VCaP (cell line): ENCODE results near the gene DCDC2.
"Not testable (repeated sequence)": the region's sequence is repeated elsewhere in the genome, so short reads cannot be mapped to it uniquely, and the experiment has no call there.

Experiments
- H3K27ac ChIP-seq: fragments of 450-650 bp; 2 replicates; pipeline ENCODE4 v1.5.1; 2017
- TF ChIP-seq, protein P1 (sequence below): fragments of 450-650 bp; conservative IDR thresholded peaks from 2 replicates; pipeline ENCODE4 v1.5.1; 2017; ENCODE audit warnings: mild to moderate bottlenecking, moderate library complexity

DCDC2 gene

DNA sequence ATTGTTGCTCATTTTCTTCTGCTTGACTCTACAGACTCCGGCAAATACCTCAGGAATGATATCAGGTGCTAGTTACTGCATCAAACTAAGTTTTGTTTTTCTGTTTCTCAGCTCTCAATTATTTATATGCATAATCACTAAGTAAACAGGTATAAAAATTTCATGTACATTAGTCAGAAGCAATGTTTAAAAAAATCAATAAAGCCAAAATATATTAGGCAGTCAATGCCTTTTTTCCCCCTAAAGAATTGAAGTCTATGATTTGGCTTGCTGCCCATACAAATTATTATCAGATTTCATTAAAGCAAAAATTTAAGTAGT is 24.3 kb upstream of the DCDC2 start:
- no peak overlapping the region for H3K27ac ChIP-seq

DNA sequence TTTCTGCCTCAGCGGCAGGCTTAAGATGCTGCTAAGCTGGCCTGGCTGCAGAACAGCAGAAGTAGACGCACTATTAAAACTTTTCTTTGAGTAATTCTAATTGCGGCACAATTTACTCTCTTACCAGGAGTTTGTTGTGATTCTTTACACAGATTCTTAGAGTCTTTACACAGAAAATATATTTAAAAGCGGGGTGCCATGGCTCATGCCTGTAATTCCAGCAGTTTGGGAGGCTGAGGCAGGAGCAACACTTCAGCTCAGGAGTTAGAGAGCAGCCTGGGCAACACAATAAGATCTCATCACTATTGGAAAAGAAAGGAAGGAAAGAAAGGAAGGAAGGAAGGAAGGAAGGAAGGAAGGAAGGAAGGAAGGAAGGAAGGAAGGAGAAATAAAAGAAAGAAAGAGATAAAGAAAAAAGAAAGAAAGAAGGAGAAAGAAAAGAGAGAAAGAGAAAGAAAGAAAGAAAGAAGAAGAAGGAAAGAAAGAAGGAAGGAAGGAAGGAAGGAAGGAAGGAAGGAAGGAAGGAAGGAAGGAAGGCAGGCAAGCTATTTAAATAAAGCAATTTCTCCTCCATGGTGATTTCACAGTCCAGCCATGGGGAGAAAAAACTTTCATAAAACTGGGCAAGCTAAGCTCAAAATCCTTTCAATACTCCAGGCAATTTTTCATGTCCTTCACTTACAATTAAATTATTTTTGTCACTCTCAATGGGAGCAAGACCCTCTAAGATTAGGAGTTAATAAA is 23.8 kb upstream of the DCDC2 start:
- no peak overlapping the region for H3K27ac ChIP-seq
- TF ChIP-seq, protein P1, sequence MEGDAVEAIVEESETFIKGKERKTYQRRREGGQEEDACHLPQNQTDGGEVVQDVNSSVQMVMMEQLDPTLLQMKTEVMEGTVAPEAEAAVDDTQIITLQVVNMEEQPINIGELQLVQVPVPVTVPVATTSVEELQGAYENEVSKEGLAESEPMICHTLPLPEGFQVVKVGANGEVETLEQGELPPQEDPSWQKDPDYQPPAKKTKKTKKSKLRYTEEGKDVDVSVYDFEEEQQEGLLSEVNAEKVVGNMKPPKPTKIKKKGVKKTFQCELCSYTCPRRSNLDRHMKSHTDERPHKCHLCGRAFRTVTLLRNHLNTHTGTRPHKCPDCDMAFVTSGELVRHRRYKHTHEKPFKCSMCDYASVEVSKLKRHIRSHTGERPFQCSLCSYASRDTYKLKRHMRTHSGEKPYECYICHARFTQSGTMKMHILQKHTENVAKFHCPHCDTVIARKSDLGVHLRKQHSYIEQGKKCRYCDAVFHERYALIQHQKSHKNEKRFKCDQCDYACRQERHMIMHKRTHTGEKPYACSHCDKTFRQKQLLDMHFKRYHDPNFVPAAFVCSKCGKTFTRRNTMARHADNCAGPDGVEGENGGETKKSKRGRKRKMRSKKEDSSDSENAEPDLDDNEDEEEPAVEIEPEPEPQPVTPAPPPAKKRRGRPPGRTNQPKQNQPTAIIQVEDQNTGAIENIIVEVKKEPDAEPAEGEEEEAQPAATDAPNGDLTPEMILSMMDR, result no peak

More for the DNA sequence above, 24.3 kb upstream of the DCDC2 start:
- TF ChIP-seq, protein P1, result no peak

DNA sequence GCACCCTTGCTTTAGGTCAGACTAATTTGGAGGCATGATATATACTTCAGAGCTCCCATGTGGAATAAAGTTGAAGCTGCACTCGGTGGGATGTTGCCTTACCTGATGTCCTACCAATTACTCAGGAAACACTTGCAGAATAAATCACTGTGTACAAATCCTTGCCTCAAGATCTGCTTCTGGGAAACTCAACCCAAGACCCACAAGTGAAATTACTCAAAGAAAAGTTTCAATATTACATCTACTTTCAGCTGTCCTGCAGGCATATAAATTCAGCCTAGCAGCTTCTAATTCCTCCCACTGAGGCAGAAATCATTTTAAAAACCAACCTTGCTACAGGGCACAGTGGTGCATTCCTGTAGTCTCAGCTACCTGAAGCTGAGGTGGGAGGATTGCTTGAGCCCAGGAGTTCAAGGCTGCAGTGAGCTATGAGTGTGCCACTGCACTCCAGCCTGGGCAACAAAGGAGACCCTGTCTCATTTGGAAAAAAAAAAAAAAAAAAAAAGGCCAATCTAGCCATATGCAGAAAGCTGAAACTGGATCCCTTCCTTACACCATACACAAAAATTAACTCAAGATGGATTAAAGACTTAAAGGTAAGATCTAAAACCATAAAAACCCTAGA is 20.7 kb upstream of the DCDC2 start:
- TF ChIP-seq, protein P1, result no peak
- no peak overlapping the region for H3K27ac ChIP-seq

DNA sequence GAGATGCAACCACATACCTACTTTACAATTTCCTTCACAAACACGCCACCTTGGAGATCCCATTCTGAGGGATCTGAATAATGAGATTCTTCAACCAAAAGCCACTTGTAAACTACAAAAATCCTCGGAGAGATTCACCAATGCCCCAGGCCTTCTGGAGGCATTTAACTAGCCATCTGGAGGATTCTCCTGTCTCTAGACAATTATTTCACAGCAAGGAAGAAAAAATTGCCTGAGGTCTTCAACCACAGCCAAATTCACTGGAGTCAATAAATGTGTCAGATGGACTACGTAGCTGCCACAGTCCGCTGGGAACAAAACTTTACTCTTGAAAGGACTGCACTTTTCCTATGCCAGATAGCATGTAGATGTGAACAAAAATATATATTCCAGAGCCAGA is 19.0 kb upstream of the DCDC2 start:
- TF ChIP-seq, protein P1, result no peak
- H3K27ac ChIP-seq, result no peak overlapping the region

DNA sequence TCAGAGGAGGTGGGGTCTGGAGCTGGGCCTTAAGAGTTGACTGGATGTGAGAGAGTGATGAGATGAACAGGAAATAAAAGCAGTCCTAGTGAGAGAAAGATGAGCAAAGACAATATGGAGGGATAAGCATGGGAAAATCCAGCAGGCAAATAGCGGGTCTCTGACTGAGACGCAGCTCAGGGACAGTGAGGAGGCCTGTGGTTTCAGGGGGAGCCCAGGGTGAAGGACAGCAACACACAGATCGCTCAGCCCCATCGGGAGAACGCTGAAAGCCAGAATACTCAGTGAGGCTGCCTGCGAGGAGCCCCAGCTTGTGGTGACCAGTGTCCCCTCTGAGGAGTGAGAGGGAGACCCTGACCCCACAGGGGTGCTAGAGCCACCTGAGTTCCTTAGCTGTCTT is 16.8 kb upstream of the DCDC2 start:
- H3K27ac ChIP-seq, result no peak overlapping the region
- TF ChIP-seq, protein P1, result no peak

DNA sequence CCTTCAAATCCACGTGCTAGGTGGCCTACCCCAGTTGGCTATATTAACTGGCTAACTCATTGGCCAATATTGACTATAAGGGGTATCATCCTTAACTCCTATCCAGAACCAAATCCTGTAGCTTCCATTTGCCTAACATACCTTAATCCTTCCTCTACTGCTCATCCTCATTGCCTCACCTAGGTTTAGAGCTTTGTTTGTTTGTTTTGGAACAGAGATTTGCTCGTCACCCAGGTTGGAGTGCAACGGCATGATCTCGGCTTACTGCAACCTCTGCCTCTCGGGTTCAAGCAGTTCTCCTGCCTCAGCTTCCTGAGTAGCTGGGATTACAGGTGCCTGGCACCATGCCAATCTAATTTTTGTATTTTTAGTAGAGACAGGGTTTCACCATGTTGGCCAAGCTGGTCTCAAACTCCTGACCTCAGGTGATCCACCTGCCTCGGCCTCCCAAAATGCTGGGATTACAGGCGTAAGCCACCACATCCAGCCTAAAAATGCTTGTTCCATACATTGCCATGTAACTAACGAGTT is 7.3 kb upstream of the DCDC2 start:
- not testable (repeated sequence) for H3K27ac ChIP-seq

DNA sequence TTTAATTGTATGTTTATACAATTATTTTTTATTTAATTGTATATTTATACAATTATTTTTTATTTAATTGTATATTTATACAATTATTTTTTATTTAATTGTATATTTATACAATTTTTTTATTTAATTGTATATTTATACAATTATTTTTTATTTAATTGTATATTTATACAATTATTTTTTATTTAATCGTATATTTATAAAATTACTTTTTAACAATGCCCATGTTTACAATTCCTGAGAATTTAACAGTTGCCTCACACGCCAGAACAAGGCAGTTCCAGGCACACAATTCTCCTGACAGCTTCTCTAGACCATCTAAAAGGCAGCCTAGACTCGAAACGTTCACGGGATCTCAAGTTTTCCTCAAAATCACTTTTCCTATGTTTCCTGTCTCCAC is 4.5 kb upstream of the DCDC2 start:
- H3K27ac ChIP-seq, result not testable (repeated sequence)

DNA sequence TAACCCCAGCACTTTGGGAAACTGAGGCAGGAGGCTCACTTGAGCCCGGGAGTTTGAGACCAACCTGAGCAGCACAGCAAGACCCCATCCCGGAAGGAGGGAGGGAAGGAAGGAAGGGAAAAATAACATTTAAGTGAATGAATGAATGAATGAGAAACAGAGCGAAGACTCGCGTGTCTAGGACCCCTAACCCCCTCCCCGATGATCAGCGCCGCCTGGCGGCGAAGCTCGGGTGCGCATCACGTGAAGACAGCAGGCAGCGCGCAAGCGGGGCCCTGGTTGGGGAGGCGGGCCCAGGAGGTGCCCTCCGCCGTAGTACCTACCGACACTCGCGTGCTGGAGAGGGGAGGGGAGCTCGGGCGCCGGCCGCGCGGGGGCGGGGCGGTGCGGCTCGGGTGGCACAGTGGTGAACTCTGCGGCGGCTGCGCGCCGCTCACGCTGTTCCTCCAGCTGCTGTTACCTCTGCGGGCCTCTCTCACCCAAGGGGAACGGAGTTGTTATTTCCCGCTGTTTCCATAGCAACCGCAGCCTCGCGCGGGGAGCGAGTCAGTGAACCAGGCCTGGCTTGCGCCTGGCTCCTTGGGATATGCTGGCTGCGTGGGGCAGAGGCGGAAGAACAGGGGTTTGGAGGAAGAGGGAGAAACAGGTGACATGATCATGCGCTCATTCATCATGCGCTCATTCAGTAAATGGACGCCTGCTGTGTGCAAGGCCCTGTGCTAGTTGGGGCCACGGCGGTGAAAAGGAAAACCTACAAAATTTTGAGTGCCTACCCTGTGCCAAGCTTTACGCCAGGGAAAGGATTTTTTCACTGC is 2.0 kb upstream of the DCDC2 start:
- TF ChIP-seq, protein P1, result peak; percentile 92
- peak overlapping the region; percentile 81 for H3K27ac ChIP-seq
